ENCODE results near the gene INHBE. TPM values are rescaled to one million over a fixed set of nuclear protein-coding genes. Genes with fewer than 3 reads are reported as not detected.
"Not testable (repeated sequence)": the region's sequence is repeated elsewhere in the genome, so short reads cannot be mapped to it uniquely, and the experiment has no call there.

INHBE gene
- total RNA-seq, 2 donors from 2014 or later = not detected

DNA sequence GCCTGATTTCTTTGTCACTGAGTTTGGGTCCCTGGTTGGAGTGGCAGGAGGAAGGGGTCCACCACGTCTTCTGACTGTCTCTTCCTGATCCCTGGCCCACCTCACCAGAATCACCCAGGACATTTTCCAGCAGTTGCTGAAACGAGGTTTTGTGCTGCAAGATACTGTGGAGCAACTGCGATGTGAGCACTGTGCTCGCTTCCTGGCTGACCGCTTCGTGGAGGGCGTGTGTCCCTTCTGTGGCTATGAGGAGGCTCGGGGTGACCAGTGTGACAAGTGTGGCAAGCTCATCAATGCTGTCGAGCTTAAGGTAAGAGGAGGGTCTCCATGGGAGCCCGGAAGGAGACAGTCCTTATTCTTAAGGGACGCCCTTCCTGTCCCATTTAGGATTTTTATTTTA lies 45.1 kb downstream of the INHBE start:
- ATAC-seq (replicated peaks) = no peak
- H3K27me3 Mint-ChIP-seq = no peaks in the 10 kb centered on the region
- H3K9me3 Mint-ChIP-seq = no peaks in the 10 kb centered on the region
- H3K27ac Mint-ChIP-seq = no peak overlapping the region
- H3K36me3 Mint-ChIP-seq (ENCODE audit: low read depth) = peaks cover 99% of the 10 kb centered on the region
- no peak overlapping the region for H3K4me3 Mint-ChIP-seq
- peaks cover 5% of the 10 kb centered on the region for H3K4me1 Mint-ChIP-seq

DNA sequence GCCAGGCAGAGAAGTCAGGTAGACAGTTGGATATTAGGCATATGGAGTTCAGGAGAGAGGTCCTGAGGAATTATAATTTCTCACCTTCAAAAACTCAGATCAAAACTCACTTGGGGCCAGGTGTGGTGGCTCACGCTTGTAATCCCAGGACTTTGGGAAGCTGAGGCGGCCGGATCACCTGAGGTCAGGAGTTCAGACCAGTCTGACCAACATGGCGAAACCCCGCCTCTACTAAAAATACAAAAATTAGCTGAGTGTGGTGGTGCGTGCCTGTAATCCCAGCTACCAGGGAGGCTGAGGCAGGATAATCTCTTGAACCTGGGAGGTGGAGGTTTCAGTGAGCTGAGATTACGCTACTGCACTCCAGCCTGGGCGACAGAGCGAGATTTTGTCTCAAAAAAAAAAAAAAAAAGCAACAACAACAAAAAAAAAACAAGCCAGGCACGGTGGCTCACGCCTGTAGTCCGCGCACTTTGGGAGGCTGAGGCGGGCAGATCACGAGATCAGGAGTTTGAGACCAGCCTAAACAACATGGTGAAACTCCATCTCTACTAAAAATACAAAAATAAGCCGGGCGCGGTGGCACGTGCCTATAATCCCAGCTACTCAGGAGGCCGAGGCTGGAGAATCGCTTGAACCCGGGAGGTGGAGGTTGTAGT lies 47.3 kb downstream of the INHBE start:
- H3K27ac Mint-ChIP-seq; ATAC-seq (replicated peaks); H3K9me3 Mint-ChIP-seq; H3K27me3 Mint-ChIP-seq; H3K4me3 Mint-ChIP-seq; H3K4me1 Mint-ChIP-seq: not testable (repeated sequence)
- H3K36me3 Mint-ChIP-seq (ENCODE audit: low read depth) = peaks cover 93% of the 10 kb centered on the region

DNA sequence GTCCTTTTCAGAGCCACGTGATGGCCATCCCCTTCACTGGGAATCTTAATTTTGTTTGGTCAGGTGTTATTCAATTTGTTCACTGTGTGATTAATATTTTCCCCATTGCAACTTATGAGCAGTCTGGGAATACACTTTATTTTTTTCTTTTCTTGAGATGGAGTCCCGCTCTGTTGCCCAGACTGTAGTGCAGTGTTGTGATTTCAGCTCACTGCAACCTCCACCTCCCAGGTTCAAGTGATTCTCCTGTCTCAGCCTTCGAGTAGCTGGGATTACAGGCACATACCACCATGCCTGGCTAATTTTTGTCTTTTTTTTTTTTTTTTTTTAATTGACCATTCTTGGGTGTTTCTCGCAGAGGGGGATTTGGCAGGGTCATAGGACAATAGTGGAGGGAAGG lies 51.4 kb downstream of the INHBE start:
- peaks cover 88% of the 10 kb centered on the region for H3K36me3 Mint-ChIP-seq (ENCODE audit: low read depth)
- not testable (repeated sequence) for H3K4me1 Mint-ChIP-seq; H3K4me3 Mint-ChIP-seq; H3K27me3 Mint-ChIP-seq; ATAC-seq (replicated peaks); H3K27ac Mint-ChIP-seq; H3K9me3 Mint-ChIP-seq

Other genes with a start within 250 kb of the INHBE start
- 1 to 10 TPM in 1 of 2 donors, under 1 TPM in 1; 0.34 to 1.4 TPM for gene NXPH4, start 238.5 kb upstream of the INHBE start, total RNA-seq
- 100 to 1,000 TPM; 232 to 320 TPM for gene SHMT2, start 225.6 kb upstream of the INHBE start, total RNA-seq
- 1 to 10 TPM; 3.2 to 4.5 TPM for gene STAC3, start 204.1 kb upstream of the INHBE start, total RNA-seq
- 10 to 100 TPM; 36.6 to 54.6 TPM for gene R3HDM2, start 24.3 kb upstream of the INHBE start, total RNA-seq
- gene INHBC, start 20.5 kb upstream of the INHBE start, total RNA-seq = not detected
- 1 to 10 TPM in 1 of 2 donors, under 1 TPM in 1; 0.48 to 1.4 TPM for gene GLI1, start 4.5 kb downstream of the INHBE start, total RNA-seq
- gene ARHGAP9, start 24.6 kb downstream of the INHBE start, total RNA-seq = 100 to 1,000 TPM; 131 to 225 TPM
- gene MARS1, start 32.8 kb downstream of the INHBE start, total RNA-seq = 100 to 1,000 TPM; 130 to 243 TPM
- gene DDIT3, start 65.2 kb downstream of the INHBE start, total RNA-seq = 10 to 100 TPM; 14.2 to 25.3 TPM
- 10 to 100 TPM; 78.8 to 83.1 TPM for gene MBD6, start 67.5 kb downstream of the INHBE start, total RNA-seq
- 10 to 100 TPM; 78.5 to 96.4 TPM for gene DCTN2, start 91.9 kb downstream of the INHBE start, total RNA-seq
- 1 to 10 TPM; 2.0 to 3.0 TPM for gene KIF5A, start 94.7 kb downstream of the INHBE start, total RNA-seq
- 10 to 100 TPM; 16.0 to 23.0 TPM for gene PIP4K2C, start 135.9 kb downstream of the INHBE start, total RNA-seq
- 10 to 100 TPM; 16.7 to 19.5 TPM for gene DTX3, start 149.5 kb downstream of the INHBE start, total RNA-seq
- gene ARHGEF25, start 156.1 kb downstream of the INHBE start, total RNA-seq = 1 to 10 TPM; 1.5 to 1.6 TPM
- gene B4GALNT1, start 177.9 kb downstream of the INHBE start, total RNA-seq = 1 to 10 TPM; 1.5 to 3.7 TPM
- 100 to 1,000 TPM; 107 to 114 TPM for gene OS9, start 238.8 kb downstream of the INHBE start, total RNA-seq

Data from activated T-helper 17 cell treated with anti-CD3 and anti-CD28 coated beads, Interleukin-2, amount 50 U/mL, for 72 hours (primary cell).